GM19240 (cell line): Measurements from ENCODE around the gene TBC1D14.
"Not testable (repeated sequence)": the region's sequence is repeated elsewhere in the genome, so short reads cannot be mapped to it uniquely, and the experiment has no call there.

Source experiments
- DNase-seq: peaks from one replicate; pipeline ENCODE4 v3.0.0; 2011; ENCODE audit warnings: low spot score; ENCODE audit not compliant: insufficient read length

TBC1D14 gene

DNA sequence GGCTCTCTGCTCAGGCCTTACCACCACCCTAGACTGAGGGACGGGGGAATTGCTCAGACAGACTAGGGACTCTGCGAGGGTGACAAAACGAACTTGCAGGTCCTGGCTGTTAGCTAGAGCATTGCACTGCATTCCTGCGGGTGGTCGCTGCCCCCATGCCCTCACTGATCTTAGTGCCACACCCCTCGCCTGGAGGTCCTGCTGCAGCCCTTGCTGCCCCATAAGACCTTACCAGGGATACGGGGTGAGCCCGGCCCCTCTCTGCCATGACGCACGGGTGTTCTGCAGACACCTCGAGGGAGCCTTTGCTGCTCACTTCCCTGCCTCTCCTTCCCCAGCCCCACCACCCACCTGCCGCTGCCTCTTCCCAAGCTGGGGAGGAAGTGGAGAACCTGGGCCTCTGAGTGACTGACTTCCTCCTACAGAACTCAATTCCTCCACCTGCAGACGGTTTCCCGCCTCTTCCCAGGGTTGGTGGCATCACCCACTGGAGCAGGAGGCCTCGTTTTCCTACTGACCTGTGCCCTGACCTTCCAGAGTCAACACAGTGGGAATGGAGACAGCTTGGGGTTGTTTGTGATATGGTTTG lies 19.8 kb upstream of the TBC1D14 start:
- no peak for DNase-seq

DNA sequence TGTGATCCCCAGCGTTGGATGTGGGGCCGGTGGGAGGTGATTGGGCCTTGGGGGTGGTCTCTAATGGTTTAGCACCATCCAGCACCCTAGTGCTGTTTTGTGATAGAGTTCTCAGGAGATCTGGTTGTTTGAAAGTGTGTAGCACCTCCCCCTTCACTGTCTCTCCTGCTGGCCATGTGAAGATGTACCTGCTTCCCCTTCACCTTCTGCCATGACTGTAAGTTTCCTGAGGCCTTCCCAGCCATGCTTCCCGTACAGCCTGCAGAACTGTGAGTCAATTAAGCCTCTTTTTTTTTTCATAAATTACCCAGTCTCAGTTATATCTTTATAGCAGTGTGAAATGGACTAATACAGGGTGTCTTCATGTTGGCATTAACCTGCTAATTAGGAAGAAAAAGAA lies 19.3 kb upstream of the TBC1D14 start:
- DNase-seq: no peak

DNA sequence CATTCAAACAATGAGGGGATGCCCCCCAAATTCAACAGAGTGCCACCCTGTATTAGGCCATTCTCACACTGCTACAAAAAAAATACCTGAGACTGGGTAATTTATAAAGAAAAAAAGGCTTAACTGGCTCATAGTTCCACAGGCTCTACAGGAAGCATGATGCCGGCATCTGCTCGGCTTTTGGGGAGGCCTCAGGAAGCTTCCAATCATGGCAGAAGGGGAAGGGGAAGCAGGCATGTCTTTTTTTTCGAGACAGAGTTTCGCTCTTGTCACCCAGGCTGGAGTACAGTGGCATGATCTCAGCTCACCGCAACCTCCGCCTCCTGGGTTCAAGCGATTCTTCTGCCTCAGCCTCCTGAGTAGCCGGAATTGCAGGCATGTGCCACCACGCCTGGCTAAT lies 18.7 kb upstream of the TBC1D14 start:
- DNase-seq: not testable (repeated sequence)

DNA sequence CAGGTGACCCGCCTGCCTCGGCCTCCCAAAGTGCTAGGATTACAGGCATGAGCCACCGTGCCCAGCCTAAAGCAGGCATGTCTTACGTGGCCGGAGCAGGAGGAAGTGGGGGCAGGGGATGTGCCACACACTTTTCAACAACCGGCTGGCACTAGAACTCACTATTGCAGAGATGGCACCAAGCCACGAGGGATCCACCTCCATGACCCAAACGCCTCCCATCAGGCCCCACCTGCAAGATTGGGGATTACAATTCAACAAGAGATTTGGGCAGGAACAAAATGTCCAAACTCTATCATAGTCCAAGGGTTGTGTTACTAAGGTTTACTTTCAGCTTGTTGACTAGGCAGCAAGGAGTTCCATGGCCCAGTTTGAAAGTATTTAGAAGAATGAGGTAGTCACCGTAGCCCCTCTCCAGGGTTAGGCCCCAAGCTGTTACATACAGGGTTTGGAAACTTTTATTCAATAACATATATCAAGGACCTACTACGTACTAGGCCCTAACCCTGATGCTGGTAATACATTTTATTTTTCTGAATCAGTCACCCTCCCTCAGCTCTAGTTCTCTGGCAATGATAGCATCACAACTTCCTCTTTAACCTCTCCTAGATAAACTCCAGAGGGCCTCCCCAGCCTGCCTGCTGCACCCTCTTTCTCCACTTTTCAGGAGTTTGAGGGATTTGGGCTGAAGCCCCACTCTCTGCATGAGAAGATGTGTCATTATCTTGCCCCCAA lies 18.0 kb upstream of the TBC1D14 start:
- no peak for DNase-seq

DNA sequence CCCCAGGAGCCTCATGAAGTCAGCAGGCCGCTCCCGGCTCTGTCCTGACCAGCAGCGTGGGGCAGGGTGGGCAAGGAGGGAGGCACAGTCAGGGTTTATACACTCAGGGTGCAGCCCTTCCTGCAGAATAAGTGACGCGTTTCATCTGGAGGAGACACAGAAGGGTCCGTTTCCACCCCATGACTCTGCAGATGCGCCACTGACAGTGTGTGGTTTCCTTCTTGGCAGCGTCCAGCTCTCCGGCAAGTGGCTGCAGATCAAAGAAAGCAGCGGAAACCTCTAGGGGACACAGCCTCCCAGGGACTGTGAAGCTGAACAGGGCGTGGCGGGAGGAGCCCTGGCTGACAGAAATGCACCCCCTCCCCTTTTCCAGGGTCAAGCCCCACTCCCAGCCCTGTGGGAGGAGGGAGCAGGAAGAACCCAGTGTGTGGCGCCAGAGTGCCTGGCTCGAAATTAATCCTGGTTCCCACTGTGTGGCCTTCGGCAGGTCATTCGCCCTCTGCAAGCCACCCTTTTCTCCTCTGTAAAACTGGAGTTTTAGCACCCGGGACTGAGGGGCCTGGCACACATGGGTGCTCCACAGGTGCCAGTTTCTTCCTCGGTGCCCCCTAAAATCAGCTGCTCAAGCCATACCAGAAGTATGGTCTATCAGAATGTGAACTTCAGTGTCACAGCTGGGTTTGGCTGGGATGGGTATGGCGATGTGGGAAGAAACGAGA lies 17.3 kb upstream of the TBC1D14 start:
- DNase-seq: no peak

DNA sequence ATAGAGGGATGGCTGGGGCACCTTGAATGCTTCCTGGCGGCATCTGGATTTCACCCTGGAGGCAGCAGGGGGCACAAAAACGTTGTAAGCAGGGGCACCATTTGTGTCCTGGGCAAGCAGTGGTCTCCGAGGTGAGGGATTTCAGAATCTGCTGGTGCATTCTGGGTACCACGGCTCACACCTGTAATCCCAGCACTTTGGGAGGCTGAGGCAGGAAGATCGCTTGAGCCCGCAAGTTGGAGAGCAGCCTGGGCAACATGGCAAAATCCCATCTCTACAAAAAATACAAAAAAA lies 16.8 kb upstream of the TBC1D14 start:
- no peak for DNase-seq

DNA sequence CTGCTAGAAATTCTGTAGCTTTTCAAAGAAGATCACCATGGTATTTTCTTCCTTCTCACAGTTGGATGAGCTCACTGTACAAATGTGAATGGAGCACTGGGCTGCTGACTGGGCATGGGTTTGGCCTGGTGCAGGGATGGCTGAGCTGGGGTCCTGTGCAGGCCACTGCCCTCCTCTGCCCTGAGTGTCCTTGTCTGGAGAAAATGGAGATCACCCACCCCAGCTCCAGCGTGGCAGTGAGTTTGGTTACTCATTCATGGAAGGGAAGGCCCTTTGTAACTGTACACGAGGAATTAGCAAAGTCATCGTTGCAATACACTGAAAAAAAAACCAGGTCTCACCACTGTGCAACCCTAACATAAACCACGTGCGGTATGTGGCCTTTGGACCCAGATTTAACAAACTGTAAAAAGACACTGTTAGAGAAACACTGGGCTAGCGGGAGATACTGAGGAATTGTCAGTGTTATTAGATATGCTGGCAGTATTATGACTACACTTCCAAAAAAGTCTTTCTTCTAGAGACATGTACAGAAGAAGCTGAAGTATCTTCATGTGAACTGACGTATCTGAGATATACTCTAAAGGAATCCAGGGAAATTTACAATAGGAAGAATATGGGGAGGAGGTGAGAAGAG lies 16.1 kb upstream of the TBC1D14 start:
- DNase-seq: no peak

DNA sequence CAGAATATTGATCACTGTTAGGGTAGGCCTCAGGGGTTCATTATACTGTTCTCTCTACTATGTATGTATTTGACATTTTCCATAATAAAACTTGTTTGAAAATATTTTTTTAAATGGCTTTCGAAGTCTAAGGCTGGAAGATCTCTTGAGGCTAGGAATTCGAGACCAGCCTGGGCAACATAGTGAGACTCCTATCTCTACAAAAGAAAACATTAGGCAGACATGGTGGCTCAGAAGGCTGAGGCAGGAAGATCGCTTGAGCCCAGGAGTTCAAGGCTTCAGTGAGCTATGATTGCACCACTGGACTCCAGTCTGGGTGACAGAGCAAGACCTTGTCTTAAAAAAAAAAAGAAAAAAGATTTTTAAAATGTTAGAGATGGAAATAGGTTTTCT lies 15.5 kb upstream of the TBC1D14 start:
- no peak for DNase-seq

DNA sequence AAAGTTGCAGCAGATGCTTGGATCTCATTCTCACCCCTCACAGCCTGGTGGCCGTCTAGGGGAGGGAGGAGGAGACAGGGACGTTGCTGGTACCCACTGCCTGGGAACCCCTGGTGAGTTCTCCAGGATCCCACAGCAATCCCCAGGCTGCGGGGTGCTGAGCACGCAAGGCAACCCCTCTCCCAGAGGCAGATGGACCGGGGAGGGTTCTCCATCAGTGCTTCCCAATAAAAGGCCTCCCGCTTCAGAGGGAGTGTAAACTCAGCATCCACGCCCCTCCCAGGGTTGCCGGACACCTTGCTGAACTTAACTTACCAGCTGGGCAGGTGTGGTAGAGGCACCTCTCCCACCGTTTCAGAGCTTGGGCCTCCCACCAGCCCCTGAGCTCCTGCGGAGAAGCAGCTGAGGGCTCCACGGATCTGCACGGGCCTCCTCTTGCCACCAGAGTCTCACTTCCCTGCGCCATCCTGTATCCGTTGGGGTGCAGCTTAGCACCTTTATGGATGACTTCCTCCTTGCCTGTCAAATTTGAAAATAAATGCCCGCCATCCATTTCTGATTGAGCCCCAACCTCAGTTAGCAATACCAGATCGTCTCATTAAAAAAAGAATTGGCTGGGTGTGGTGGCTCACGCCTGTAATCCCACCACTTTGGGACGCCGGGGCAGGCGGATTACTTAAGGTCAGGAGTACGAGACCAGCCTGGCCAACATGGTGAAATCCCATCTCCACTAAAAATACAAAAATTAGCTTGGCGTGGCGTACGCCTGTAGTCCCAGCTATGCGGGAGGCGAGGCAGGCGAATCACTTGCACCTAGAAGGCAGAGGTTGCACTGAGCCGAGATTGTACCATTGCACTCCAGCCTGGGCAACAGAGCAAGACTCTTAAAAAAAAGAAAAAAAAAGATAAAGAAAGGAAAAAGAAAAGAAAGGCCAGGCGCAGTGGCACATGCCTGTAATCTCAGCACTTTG lies 14.8 kb upstream of the TBC1D14 start:
- no peak for DNase-seq

DNA sequence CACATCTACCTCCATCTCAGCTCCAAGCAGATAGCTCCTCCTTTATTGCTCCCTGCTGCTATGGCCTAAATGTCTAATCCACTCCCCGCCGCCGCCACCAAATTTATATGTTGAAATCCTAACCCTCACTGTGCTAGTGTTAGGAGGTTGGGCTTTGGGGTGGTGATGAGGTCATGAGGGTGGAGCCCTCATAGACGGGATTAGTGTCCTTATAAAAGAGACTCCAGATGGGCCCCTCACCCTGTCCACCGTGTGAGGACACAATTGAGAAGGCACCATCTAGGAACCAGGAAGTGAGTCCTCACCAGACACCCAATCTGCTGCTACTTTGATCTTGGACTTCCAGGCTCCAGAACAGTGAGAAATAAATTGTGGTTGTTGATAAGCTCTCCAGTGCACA lies 13.6 kb upstream of the TBC1D14 start:
- no peak for DNase-seq

DNA sequence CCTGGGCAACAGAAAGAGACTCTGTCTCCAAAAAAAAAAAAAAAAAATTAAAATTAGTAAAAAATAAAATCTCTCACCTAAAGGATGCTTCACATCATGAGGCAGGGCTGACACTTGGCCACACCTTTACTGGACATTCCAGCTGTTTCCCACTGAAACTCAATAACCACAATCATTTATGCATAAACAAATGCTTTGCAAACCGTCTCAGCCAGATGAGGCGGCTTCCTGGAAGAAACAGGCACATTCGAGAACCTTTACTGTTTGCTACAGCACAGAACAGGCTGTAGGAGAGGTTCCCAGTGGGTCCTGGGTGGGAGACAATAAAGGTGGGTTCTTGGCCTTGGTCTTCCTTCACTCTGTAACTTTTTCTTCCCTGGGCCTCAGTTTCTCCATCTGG lies 10.9 kb upstream of the TBC1D14 start:
- DNase-seq: no peak

DNA sequence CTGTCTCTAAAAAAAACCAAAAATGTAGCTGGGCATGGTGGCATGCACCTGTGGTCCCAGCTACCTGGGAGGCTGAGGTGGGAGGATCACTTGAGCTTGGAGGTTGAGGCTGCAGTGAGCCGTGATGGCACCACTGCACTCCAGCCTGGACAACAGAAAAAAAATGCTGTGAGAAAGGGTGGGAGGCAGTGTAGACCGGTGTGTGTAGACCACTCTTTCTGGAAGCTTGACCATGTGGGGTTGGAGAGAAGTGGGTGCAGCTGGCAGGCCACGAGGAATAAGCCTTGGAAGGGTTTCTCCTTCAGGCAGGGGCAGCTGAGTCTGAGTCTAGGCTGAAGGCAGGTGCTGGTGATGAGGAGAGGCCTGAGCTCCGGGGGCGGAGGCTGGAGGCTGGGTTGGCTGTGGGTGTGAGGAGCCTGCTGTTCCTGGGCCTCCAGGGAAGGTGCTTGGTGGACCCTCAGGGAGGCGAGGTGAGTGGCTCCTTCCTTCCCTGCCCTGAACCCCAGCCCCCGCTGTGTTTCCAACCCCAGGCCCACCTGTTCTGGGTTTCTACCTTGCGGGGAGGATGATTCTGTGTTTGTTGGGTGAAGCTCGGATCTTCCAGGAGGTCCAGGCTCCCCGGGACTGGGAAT lies 9.3 kb upstream of the TBC1D14 start:
- no peak for DNase-seq

DNA sequence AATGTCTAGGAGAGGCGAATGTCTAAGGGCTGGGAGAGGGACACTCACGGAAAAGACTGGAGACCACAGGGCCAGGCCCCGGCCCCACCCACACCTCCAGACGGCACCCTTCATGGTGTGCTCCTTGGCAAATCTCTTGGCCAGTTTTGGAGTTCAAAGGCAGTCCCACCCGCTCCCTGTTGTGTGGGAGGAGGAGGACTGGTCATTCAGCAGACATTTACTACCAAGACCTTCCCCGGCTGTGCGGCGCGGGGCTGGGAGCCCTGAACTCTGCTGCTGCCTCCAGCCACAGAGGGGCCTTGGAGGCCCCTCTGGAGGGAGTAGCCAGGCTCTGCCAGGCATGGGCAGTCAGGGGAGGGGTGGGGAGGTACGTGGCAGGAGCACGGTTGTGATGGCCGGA lies 8.7 kb upstream of the TBC1D14 start:
- DNase-seq: no peak

DNA sequence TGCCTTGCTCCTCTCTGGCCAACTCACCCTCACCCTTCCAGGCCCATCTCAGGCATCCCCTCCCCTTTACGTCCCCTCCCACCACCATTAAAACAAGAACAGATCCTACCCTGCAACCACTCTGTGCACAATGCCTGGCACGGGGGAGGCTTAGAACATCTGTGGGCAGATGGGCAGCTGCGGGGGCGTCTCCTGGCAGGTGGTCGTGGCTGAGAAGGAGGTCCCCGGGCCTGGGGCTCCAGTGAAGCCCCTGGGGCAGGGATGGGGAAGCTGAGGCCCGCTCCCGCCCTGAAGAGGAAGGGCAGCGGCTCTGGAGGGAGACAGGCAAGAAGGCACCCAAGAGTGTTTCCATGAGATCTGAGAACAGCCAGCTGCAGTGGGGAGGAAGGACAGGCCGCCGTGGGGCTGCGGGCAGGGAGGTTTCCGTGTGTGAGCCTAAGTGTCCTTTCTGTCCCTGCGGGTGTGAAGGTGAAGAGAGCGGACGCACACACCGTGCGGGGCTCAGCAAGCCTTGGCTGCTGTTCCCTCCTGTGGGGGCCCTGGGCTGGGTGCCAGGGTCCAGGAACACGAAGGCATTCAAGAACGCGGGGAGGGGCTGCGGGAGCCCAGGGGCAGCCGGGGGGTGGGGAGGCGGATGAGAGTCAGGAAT lies 7.8 kb upstream of the TBC1D14 start:
- DNase-seq: no peak

DNA sequence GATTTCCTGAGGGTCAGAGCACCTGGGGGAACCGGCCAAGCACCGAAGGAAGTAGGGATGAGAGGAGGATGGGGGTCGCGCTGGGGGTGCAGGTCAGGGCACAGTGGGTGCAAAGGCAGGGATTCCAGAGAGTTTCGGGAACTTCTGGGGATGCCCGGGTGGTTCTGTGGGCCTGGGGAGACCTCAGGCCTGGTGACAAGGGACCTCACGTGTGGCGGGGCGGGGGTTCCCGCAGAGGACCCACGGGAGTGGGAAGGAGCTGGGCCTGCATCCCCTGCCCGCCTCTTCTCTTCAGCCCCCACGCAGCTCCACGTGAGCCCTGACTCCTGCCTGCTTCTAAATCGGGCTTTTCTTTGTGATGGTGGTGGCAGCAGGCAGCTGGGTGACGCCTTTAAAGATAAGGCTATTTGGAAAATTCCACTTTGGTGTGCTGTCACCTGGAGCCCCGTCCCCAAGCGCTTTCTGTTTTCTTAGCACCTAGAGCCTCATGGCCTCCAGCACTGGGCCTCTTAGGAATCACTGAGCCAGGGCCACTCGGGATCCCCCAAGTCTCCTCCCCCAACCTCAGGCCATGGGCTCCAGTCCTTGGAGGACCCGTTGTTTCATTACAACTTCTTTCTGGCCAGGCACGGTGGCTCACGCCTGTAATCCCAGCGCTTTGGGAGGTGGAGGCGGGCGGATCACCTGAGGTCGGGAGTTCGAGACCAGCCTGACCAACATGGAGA lies 7.1 kb upstream of the TBC1D14 start:
- no peak for DNase-seq

DNA sequence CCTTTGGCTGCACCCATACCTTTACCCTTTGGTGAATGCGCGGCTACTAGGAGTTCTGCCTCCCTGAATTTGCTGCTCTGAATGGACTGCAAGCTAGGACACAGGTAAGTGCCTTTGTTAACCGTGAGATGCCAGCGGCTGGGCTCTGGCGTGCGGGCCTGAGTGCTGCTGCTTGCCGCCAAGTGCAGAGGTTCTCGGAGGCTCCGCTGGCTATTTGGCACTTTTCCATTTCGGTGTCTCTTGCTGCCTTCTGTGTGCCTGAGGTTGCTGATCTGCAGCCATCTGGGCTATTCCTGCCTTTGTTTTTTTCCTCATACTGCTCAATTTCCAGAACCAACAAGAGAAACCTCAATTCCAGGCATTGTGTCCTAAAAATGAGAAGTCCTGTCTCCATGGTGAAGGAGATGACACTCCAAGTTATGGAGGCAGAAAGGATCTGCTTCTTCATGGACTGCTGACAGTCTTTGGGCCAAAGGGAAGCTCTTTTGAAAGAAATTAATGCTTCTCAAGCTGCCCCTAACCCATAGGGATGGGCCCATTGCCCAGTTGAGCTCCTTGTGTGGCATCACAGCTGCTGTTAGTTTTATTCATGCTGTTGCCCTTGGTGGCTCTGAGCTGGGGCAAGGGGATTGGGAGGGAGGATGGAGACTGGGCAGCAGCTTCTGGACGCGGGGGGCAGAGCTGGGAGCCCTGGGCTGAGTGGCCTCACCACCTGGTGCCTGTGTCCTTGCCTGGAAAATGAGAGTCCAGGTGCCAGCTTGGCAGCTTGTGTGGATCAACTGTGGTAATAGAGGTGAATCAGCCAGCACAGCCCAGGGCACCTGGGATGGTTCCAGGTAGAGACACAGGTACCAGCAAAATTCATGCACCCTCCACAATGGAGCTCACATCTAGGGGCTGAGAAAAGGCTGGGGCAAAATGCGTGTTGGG lies 3.8 kb upstream of the TBC1D14 start:
- DNase-seq: no peak

DNA sequence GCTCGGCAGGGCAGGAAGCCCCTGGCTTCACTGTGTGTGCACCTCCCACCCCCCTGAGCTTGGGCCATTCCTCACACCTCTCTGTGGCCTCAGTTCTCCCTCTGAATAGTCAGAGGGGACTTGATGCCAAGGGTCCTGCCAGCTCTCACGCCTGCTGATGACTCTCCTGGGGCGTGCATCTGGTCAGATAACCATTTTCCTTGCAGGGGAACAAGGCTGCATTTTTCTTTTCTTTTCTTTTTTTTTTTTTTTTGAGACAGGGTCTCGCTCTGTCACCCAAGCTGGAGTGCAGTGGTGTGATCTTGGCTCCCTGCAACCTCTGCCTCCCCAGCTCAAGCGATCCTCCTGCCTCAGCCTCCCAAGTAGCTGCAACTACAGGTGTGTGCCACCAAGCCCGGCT lies 3.1 kb upstream of the TBC1D14 start:
- not testable (repeated sequence) for DNase-seq

DNA sequence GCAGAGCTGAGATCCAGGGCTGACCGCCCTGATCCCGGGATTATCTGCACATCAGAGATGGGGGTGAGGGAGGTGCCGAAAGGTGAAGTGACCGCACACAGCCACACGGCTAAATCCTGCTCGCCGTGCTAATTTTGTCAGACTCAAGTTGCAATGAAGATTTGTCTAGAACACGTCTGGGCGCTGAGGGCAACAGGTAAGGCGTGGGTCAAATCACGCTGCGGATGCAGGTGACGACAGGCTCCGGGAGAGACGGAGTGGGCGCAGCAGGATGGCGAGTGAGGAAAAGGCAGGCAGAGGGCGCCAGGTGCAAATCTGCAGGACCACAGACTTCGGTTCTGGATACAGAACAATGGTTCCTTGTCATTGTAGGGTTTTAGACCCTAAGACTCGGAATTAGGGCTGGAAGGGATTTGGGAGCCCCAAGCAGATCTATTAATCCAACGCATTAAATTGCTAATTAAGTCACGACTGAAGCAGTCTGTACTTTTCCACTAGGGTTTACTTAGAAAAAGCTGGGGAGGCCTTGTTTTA lies 1.9 kb upstream of the TBC1D14 start:
- DNase-seq: no peak
